IPS DF 4.7 (cell line): ENCODE data around the gene DAPK1.
"Not testable (repeated sequence)": the region's sequence is repeated elsewhere in the genome, so short reads cannot be mapped to it uniquely, and the experiment has no call there.

ENCODE experiments used
- DNase-seq: peaks from one replicate; pipeline ENCODE4 v3.0.0-alpha.2; 2013; ENCODE audit warnings: low spot score; ENCODE audit errors: extremely low read depth

Gene DAPK1

GRCh38 chr9:87732756-87733155, 235.1 kb downstream of the DAPK1 start:
- no peak for DNase-seq

GRCh38 chr9:87733273-87734052, 235.8 kb downstream of the DAPK1 start:
- DNase-seq = no peak

GRCh38 chr9:87734106-87734505, 236.4 kb downstream of the DAPK1 start:
- no peak for DNase-seq

- no peak for DNase-seq
Measured at GRCh38 chr9:87739546-87739945, 241.9 kb downstream of the DAPK1 start.

- DNase-seq = no peak
Measured at GRCh38 chr9:87740209-87740608, 242.5 kb downstream of the DAPK1 start.

- no peak for DNase-seq
Measured at GRCh38 chr9:87741326-87741725, 243.7 kb downstream of the DAPK1 start.

GRCh38 chr9:87741891-87742290, 244.2 kb downstream of the DAPK1 start:
- no peak for DNase-seq

GRCh38 chr9:87742813-87743428, 245.3 kb downstream of the DAPK1 start:
- DNase-seq = no peak

- not testable (repeated sequence) for DNase-seq
Measured at GRCh38 chr9:87744247-87744646, 246.6 kb downstream of the DAPK1 start.

GRCh38 chr9:87746186-87746585, 248.5 kb downstream of the DAPK1 start:
- DNase-seq = no peak

GRCh38 chr9:87748881-87749280, 251.2 kb downstream of the DAPK1 start:
- no peak for DNase-seq

- DNase-seq = no peak
Measured at GRCh38 chr9:87749335-87750035, 251.8 kb downstream of the DAPK1 start.

GRCh38 chr9:87750726-87751125, 253.1 kb downstream of the DAPK1 start:
- no peak for DNase-seq

- DNase-seq = no peak
Measured at GRCh38 chr9:87751423-87751822, 253.8 kb downstream of the DAPK1 start.

- DNase-seq = no peak
Measured at GRCh38 chr9:87751868-87752267, 254.2 kb downstream of the DAPK1 start.

GRCh38 chr9:87753313-87753712, 255.6 kb downstream of the DAPK1 start:
- DNase-seq = no peak
